ENCODE data around the gene PCDHGA12.

GRCh38 chr5:141413540-141414069 lies 16.7 kb upstream of the PCDHGA12 start:
- no peak for TF ChIP-seq CTCF (IDR thresholded peaks at IDR 0.05)
- no peak for TF ChIP-seq POLR2A (IDR thresholded peaks at IDR 0.05)
- TF ChIP-seq EP300 (IDR thresholded peaks at IDR 0.05) = no peak
